ENCODE measurements around the gene PIGP. TPM values are rescaled to one million over a fixed set of nuclear protein-coding genes. Genes with fewer than 3 reads are reported as not detected.
"Not testable (repeated sequence)": the region's sequence is repeated elsewhere in the genome, so short reads cannot be mapped to it uniquely, and the experiment has no call there.

The PIGP gene
- total RNA-seq, 1 donor from 2014 or later: 31.3 TPM

DNA sequence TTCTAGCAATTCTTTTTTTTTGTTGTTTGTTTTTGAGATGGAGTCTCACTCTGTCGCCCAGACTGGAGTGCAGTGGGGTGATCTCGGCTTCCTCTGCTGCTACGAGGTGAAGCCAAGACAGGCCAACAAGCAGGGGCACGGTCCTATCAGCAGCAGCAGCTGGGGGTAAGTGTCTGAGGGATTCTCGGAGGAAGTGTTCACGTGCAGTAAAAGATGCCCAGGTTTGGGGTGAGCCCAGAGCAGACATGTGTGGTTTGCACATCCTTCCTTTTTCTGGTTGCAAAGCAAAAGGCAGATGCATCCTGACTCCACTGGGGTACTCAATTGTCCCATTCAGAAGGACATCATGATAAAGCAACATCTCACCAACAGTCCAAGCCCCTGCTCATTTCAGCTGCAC lies 27.7 kb downstream of the PIGP start:
- no peak for DNase-seq (ENCODE audit: low spot score)

DNA sequence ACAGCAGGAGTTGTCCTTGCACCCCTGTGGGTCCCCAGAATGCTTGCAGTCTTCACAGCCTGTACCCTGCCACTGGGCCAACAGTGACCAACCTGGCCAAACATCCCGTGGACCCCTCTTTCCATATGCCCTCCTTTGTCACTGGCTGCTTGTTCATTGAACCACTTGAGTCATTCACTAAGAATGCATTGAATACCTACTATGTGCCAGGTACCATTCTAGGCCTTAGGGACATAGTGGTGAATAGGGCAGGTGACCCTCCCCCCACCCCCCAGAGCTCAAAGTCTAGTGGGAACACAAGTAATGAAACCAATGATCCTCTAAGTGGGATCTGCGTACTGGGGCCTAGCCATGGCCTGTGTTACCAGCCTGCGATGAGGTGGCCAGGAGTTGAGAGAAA lies 28.2 kb downstream of the PIGP start:
- DNase-seq (ENCODE audit: low spot score): no peak

DNA sequence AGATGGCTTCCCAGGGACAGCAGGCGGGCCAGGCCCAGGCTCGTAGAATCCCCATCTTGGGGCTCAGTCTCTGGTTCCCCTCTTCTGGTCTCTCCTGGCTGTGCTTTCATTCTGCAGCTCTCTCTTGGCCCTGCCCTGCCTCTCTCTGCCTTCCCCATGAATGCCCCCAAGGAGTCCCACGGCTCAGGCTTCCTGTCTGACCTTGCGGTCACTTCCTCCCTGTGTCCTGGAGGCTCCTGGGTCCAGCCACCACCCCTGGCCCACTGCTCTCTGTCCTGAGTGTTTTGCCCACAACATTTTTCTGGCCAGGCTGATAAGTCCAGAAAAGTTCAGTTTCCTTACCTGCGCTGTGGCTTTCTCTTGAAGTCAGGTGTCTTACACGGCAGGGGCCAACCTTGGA lies 29.1 kb downstream of the PIGP start:
- no peak for DNase-seq (ENCODE audit: low spot score)

DNA sequence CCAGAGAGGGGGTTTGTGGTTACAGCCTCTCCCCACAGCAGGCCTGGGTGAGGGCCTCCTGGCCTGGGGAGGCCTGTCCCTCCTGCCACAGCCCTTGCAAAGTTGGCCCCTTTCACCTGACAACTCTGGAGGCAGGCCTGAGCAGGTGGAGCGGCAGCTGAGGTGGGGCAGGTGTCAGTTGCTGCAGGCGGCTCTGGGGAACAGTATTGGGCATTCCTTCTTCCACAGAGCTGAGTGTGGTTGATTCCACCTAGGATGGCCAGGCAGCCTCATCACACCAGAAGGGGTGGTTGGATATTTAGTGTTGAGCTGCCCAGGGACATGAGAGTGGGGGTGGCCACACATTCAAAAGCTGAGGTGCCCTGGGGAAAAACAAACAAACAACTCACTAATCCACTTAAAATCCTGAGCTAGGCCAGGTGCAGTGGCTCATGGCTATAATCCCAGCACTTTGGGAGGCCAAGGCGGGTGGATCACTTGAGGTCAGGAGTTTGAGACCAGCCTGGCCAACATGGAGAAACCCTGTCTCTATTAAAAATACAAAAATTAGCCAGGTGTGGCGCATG lies 31.1 kb downstream of the PIGP start:
- DNase-seq (ENCODE audit: low spot score): no peak

DNA sequence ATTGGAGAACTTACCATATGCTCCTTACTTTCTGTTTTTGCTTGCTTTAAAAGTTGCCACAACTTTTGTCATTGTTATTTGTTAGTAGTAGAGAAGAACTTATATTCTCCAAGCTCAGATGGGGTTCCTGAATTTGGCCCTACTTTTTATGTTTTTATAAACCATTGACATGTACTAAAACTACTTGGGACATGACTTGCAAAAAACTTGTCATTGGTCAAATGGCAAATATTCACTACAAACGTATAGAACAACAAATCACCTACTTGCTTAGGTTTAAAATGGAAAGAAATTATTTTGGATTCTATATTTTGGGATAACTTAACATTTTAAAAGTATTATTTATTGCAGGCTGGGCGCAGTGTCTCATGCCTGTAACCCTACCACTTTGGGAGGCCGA lies 32.7 kb downstream of the PIGP start:
- no peak for DNase-seq (ENCODE audit: low spot score)

DNA sequence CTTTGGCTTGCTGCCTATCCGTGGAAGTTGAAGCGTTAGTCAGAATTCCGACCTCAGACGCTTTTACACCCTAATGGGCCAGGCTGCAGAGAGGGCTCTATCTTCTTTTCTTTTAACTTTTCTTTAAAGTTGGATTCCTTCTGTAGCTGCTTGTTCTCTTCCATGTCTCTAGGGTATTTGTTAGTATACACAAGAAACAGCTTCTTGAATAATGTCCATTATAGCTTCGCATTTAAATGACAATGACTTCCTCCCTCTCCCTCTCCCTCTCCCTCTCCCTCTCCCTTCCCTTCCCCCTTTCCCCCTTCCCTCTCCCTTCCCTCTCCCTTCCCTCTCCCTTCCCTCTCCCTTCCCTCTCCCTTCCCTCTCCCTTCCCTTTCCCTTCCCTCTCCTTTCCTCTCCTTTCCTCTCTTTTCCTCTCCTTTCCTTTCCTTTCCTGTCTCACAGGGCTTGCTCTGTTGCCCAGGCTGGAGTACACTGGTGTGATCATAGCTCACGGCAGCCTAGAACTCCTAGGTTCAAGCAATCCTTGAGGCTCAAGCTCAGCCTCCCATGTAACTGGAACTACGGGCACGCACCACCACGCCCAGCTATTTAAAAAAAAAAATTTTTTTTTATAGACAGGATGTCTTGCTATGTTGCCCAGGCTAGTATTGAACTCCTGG lies 33.3 kb downstream of the PIGP start:
- DNase-seq (ENCODE audit: low spot score): no peak

DNA sequence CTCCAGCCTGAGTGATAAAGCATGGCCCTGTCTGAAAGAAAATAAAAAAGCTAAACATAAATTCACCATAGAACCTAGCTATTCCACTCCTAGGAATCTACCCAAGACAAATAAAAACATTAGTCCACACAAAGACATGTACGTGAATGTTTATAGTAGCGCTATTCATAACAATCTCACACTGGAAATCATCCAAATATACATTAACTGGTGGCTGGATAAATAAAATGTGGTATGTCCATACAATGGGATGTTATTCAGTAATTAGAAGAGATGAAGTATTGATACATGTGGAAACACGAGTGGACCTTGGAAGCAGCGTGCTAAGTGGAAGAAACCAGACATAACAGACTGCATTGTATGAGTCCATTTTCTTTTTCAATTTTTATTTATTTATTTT lies 36.7 kb downstream of the PIGP start:
- DNase-seq (ENCODE audit: low spot score): no peak

DNA sequence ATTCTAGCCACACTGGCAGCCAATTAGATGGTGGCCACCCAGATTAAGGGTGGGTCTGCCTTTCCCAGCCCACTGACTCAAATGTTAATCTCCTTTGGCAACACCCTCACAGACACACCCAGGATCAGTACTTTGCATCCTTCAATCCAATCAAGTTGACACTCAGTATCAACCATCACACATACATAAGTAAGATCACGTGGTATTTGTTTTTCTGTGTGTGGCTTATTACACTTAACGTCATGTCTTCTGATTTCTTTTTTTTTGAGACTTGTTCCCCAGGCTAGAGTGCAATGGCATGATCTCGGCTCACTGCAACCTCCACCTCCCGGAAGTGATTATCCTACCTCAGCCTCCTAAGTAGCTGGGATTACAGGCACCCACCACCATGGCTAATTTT lies 38.5 kb downstream of the PIGP start:
- not testable (repeated sequence) for DNase-seq (ENCODE audit: low spot score)

DNA sequence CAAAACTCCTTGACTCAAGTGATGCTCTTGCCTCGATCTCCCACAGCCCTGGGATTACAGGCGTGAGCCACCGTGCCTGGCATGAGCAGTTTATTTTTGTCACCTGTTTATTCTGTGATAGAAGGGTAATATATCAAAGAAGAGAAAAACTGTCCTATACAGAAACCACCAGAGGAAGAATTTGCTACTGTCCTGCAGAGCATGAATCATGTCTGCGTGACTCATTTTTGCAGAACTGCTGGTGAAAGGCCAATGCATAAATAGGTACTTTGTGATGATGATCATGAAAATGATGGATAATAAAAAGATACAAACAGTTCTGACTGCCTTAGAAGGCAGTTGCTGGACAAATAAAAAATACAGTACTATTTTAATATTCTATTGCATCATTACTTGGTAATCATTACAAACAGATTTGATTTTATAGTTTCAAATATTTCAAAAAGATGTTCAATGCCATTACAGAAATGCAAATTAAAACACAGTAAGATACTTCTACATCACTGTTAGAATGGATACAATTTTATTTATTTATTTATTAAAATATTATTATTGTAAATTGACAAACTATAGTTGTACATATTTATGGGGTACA lies 39.9 kb downstream of the PIGP start:
- DNase-seq (ENCODE audit: low spot score): no peak

DNA sequence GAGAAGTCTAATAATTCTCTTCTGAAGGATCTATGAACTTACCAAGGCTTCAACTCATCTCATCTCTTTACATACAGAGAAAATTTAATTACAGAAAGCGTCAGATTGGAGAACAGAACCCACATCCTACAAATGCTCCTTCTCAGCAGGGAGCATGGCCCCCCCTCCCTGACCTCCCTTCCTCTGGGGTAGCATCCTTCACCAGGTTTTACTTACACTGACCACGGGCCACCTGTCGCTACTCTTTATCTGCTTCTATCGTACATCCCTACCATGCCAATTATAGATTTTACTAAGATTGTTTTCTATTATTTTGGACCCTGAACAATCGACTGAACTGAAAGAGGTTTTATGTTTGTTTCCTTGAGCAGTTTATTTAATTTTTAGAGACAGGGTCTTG lies 40.6 kb downstream of the PIGP start:
- no peak for DNase-seq (ENCODE audit: low spot score)

DNA sequence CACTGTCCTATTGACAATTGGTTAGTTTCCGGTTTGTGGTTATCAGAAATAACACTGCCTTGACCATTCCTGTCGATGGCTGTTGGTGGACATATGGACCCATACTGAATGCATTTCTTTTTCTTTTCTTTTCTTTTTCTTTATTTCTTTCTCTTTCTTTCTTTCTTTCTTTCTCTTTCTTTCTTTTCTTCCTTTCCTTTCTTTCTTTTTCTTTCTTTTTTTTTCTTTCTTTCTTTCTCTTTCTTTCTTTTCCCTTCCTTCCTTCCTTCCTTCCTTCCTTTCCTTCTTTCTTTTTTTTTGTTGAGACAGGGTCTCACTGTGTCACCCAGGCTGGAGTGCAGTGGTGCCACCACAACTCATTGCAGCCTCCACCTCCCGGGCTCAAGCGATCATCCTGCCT lies 42.0 kb downstream of the PIGP start:
- no peak for DNase-seq (ENCODE audit: low spot score)

DNA sequence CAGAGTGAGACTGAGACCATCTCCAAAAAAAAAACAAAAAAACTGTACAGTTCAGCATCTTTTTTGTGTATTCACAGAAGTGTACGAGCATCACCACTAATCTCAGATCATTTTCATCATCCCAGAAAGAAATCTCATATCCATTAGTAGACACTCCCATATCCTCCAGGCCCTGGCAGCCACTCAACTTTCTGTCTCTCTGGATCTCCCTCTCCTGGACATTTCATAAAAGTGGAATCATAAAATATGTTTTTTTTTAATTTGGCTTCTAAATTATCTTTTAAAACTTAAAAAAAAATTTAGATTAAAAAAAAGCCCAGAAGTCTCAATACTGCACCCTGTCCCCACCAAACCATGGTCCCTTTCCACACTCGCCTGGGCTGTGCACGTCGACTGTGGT lies 44.3 kb downstream of the PIGP start:
- no peak for DNase-seq (ENCODE audit: low spot score)

DNA sequence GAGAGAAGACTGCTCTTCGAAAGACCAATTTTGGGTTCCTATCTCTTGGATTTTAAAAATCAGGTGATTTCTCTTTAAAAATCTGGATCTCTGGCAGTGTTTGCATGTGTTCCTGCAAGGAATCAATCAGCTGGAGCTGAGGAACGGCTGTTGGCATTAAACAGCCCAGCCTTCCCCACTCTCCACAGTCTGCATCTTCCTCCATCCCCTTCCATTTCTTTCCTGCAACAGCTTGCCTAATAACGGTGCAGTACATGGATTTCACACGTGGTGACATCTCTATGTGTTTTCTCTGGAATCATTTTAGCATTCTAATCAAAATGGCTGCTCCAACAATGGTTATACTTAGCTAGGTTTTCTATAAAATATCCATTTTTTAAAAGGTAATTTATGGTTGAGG lies 46.4 kb downstream of the PIGP start:
- DNase-seq (ENCODE audit: low spot score): no peak

DNA sequence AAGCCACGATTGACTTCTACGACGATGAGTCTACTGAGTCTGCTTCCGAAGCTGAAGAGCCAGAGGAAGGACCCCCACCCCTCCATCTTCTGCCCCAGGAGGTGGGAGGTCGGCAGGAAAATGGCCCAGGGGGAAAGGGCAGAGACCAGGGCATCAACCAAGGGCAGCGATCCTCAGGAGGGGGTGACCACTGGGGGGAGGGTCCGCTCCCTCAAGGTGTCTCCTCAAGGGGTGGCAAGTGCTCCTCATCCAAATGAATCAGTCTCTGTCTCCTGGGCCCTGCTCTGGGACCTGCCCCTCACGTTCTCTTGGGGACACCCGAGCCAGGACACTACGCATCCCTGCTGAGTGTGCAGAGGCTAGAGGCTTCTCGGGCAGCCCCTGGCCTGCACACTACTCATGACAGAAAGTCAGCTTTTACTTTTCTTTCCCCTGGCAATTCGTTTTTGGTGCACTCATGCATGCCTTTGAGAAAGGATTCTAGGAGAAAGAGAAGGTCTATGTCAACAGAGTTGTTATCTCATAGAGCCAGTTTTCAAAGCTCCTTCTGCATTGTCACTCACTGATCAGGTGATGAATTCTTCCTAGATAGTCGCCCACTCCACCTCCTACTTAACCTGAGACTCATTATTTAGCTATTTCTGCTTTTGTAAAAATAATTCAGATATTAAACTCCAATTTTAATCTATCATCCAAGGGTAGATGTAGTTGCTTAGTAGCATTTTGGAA lies 54.8 kb downstream of the PIGP start:
- DNase-seq (ENCODE audit: low spot score): peak; percentile 81

Other genes starting within 250 kb of the PIGP start
- 18.8 TPM for gene HLCS, start 106.4 kb downstream of the PIGP start, total RNA-seq
- gene RIPPLY3, start 66.4 kb downstream of the PIGP start, total RNA-seq: not detected
- 141 TPM for gene TTC3, start 183 bp upstream of the PIGP start, total RNA-seq
- 48.5 TPM for gene VPS26C, start 194.3 kb upstream of the PIGP start, total RNA-seq

Measured in mesenteric fat pad (tissue), 1 donor.